ENCODE results near the gene WRAP73.

WRAP73 gene

GRCh38 chr1:3636531-3636930, 13.4 kb downstream of the WRAP73 start:
- Histone ChIP-seq H4K20me1 (ENCODE audit: insufficient read depth, low read length) (no peaks in the 10 kb centered on the region), H3K36me3 (replicated peaks; ENCODE audit: low read depth, low read length) (peaks cover 12% of the 10 kb centered on the region)

DNA sequence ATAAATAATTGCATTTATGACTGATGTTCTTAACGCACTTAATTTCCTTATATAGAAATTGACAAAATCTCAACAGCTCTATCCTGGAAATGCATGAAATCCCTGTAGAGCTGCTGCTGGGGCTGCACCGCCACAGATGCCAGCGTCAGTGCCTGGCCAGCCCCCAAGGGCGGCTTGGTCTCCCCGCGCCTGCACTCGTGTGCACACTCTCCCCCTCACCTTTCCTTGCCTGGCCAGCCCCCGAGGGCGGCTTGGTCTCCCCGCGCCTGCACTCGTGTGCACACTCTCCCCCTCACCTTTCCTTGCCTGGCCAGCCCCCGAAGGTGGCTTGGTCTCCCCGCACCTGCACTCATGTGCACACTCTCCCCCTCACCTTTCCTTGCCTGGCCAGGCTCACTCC, 13.8 kb downstream of the WRAP73 start:
- no peak overlapping the region for H2AFZ ChIP-seq (ENCODE audit: low read depth, low read length)
- TF ChIP-seq EZH2phosphoT487 (IDR thresholded peaks at IDR 0.05; ENCODE audit: low read depth): no peak
- TF ChIP-seq CTCF (IDR thresholded peaks at IDR 0.05; ENCODE audit: low read depth, low read length): no peak
- H3K9me3 ChIP-seq (ENCODE audit: insufficient read depth, low read length): no peaks in the 10 kb centered on the region
- no peak overlapping the region for H3K4me3 ChIP-seq (ENCODE audit: low read length)
- H3K27me3 ChIP-seq (ENCODE audit: low read depth, low read length): no peaks in the 10 kb centered on the region
- no peak overlapping the region for H3K4me2 ChIP-seq (ENCODE audit: low read length)
- no peaks in the 10 kb centered on the region for H4K20me1 ChIP-seq (ENCODE audit: insufficient read depth, low read length)
- no peaks in the 10 kb centered on the region for H3K79me2 ChIP-seq (ENCODE audit: low read length)
- H3K4me1 ChIP-seq (ENCODE audit: low read length): no peaks in the 10 kb centered on the region
- no peak overlapping the region for H3K9ac ChIP-seq (ENCODE audit: low read length)
- H3K36me3 ChIP-seq (replicated peaks; ENCODE audit: low read depth, low read length): peaks cover 12% of the 10 kb centered on the region
- no peak overlapping the region for H3K27ac ChIP-seq (ENCODE audit: low read length)

More at GRCh38 chr1:3636531-3636930, 13.4 kb downstream of the WRAP73 start:
- TF ChIP-seq EZH2phosphoT487 (IDR thresholded peaks at IDR 0.05; ENCODE audit: low read depth) (no peak), CTCF (IDR thresholded peaks at IDR 0.05; ENCODE audit: low read depth, low read length) (no peak)
- Histone ChIP-seq H3K4me1 (ENCODE audit: low read length) (no peaks in the 10 kb centered on the region), H3K9ac (ENCODE audit: low read length) (no peak overlapping the region), H3K4me3 (ENCODE audit: low read length) (no peak overlapping the region), H3K27ac (ENCODE audit: low read length) (no peak overlapping the region), H3K9me3 (ENCODE audit: insufficient read depth, low read length) (no peaks in the 10 kb centered on the region), H3K4me2 (ENCODE audit: low read length) (no peak overlapping the region), H2AFZ (ENCODE audit: low read depth, low read length) (no peak overlapping the region), H3K27me3 (ENCODE audit: low read depth, low read length) (no peaks in the 10 kb centered on the region), H3K79me2 (ENCODE audit: low read length) (no peaks in the 10 kb centered on the region)

DNA sequence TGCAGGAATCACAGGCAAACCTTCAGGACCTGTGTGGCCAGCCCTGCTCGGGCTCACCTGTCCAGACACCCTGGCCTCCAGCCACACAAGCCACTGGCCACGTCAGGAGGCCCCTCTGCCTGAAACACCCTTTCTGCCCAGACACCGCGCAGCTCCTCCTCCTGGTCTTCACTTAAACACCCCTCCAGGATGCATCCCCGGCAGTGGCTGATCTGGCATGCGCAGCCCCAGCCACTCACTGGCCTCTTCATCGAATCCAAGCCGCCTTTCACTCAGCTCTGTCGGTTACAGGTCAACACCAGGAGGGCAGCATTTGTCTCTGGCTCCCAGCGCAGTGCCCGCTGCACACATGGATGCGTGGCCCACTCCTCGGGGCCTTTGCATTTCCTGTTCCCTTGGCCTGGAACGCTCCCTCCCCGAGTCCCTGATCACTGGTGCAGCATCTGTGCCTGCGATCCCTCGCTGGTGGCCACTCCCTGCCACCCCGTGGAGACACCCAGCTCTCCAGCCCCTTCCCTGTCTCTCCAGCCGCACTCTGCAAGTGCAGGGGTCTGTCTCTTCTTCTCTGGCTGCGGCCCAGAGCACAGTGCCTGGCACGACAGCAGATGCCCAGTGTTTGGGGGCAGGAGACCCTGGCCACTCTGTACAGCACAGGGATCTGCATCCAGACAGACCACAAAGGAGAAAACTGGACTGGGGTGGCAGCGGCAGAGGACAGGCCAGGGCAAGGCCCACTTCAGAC, 15.7 kb downstream of the WRAP73 start:
- no peak overlapping the region for H3K4me2 ChIP-seq (ENCODE audit: low read length)

More for the DNA sequence above, 15.7 kb downstream of the WRAP73 start:
- no peak overlapping the region for H3K27ac ChIP-seq (ENCODE audit: low read length)
- no peak overlapping the region for H3K9ac ChIP-seq (ENCODE audit: low read length)
- no peaks in the 10 kb centered on the region for H4K20me1 ChIP-seq (ENCODE audit: insufficient read depth, low read length)
- no peaks in the 10 kb centered on the region for H3K27me3 ChIP-seq (ENCODE audit: low read depth, low read length)
- no peaks in the 10 kb centered on the region for H3K9me3 ChIP-seq (ENCODE audit: insufficient read depth, low read length)
- no peaks in the 10 kb centered on the region for H3K79me2 ChIP-seq (ENCODE audit: low read length)
- no peak for TF ChIP-seq CTCF (IDR thresholded peaks at IDR 0.05; ENCODE audit: low read depth, low read length)
- no peak for TF ChIP-seq EZH2phosphoT487 (IDR thresholded peaks at IDR 0.05; ENCODE audit: low read depth)
- no peak overlapping the region for H2AFZ ChIP-seq (ENCODE audit: low read depth, low read length)
- no peak overlapping the region for H3K4me3 ChIP-seq (ENCODE audit: low read length)
- H3K4me1 ChIP-seq (ENCODE audit: low read length): peaks cover 4% of the 10 kb centered on the region; the same call in 1 of the 2 replicates
- H3K36me3 ChIP-seq (replicated peaks; ENCODE audit: low read depth, low read length): peaks cover 18% of the 10 kb centered on the region

All from OCI-LY3 (cell line).